ENCODE measurements around the gene FAAP100. TPM values are rescaled to one million over a fixed set of nuclear protein-coding genes. Genes with fewer than 3 reads are reported as not detected.

The FAAP100 gene
- total RNA-seq, 4 donors from 2014 or later: 3.5 to 31.2 (median 17.3) TPM

GRCh38 chr17:81553018-81553615 is 964 bp upstream of the FAAP100 start:
- DNase-seq: peak; percentile 61 to 70
- H3K4me3 ChIP-seq: peak overlapping the region; percentile 62 to 81
- H3K27ac ChIP-seq: peak overlapping the region; percentile 62 to 78
- intact Hi-C loops (cut with DNase I; ENCODE audit: low total_unique reads): no loop called here
- TF ChIP-seq POLR2A (IDR thresholded peaks at IDR 0.05): no peak
- TF ChIP-seq, protein P1, sequence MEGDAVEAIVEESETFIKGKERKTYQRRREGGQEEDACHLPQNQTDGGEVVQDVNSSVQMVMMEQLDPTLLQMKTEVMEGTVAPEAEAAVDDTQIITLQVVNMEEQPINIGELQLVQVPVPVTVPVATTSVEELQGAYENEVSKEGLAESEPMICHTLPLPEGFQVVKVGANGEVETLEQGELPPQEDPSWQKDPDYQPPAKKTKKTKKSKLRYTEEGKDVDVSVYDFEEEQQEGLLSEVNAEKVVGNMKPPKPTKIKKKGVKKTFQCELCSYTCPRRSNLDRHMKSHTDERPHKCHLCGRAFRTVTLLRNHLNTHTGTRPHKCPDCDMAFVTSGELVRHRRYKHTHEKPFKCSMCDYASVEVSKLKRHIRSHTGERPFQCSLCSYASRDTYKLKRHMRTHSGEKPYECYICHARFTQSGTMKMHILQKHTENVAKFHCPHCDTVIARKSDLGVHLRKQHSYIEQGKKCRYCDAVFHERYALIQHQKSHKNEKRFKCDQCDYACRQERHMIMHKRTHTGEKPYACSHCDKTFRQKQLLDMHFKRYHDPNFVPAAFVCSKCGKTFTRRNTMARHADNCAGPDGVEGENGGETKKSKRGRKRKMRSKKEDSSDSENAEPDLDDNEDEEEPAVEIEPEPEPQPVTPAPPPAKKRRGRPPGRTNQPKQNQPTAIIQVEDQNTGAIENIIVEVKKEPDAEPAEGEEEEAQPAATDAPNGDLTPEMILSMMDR (IDR thresholded peaks at IDR 0.05): no peak
- no peaks in the 10 kb centered on the region for H3K36me3 ChIP-seq
- no peaks in the 10 kb centered on the region for H3K9me3 ChIP-seq
- H3K27me3 ChIP-seq: no peaks in the 10 kb centered on the region
- H3K4me1 ChIP-seq: peaks cover 0 to 17% of the 10 kb centered on the region in 2 donors

DNA sequence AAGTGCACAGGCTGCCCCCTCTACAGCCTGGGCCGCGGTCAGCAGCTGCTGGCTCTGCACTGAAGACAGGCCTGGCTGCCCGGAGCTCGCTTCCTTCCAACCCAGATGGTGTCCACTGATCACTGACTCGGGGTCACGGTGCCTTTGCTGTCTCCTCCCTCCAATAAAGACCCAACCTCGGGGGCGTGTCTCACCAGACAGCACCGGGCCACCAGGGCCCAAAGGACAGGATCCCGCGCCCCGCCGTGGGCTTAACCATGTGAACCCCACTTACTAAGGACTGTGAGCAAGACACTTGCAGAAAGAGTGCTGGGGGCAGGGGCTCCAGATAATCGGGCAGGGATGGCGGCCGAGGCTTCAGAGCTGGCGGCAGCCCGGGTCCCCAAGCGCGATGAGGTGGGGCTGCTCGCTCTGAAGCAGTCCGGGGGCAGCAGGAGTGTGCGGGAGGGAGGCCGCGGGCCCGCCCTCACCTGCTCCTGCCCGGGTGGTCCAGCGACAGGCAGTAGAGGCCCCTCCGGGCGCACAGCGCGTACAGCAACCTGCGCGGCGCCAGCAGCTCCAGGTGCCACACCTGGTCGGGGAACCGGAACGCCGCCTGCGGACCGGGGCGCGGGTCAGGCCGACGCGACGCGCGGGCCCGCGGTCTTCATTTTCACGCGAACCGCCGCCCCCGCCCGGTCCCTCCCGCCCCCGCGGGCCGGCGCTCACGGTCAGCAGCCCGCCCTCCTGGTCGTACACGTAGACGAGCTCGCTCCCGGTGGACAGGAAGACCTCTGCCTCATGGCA is 502 bp downstream of the FAAP100 start:
- DNase-seq: no peak
- intact Hi-C loops (cut with DNase I; ENCODE audit: low total_unique reads): no loop called here
- Histone ChIP-seq H3K4me3 (peak overlapping the region; percentile 62 to 81), H3K9me3 (no peaks in the 10 kb centered on the region), H3K36me3 (no peaks in the 10 kb centered on the region), H3K27ac (peak overlapping the region; percentile 62 to 78), H3K27me3 (no peaks in the 10 kb centered on the region), H3K4me1 (peaks cover 0 to 17% of the 10 kb centered on the region in 2 donors)
- TF ChIP-seq, protein P1 (IDR thresholded peaks at IDR 0.05): no peak
- no peak for TF ChIP-seq POLR2A (IDR thresholded peaks at IDR 0.05)

GRCh38 chr17:81550830-81551457 is 1.2 kb downstream of the FAAP100 start:
- H3K27ac ChIP-seq: no peak overlapping the region
- DNase-seq: no peak
- intact Hi-C loops (cut with DNase I; ENCODE audit: low total_unique reads): no loop called here

GRCh38 chr17:81550285-81550684 is 1.9 kb downstream of the FAAP100 start:
- no peak for DNase-seq

More at GRCh38 chr17:81550830-81551457, 1.2 kb downstream of the FAAP100 start:
- peaks cover 0 to 17% of the 10 kb centered on the region in 2 donors for H3K4me1 ChIP-seq
- H3K27me3 ChIP-seq: no peaks in the 10 kb centered on the region
- no peaks in the 10 kb centered on the region for H3K9me3 ChIP-seq
- no peaks in the 10 kb centered on the region for H3K36me3 ChIP-seq
- TF ChIP-seq, protein P1 (IDR thresholded peaks at IDR 0.05): no peak
- TF ChIP-seq POLR2A (IDR thresholded peaks at IDR 0.05): no peak
- H3K4me3 ChIP-seq: peak overlapping the region in 1 of 2 donors; percentile 62

More at GRCh38 chr17:81550285-81550684, 1.9 kb downstream of the FAAP100 start:
- intact Hi-C loops (cut with DNase I; ENCODE audit: low total_unique reads): no loop called here
- H3K9me3 ChIP-seq: no peaks in the 10 kb centered on the region
- peaks cover 0 to 17% of the 10 kb centered on the region in 2 donors for H3K4me1 ChIP-seq
- no peak overlapping the region for H3K27ac ChIP-seq
- TF ChIP-seq POLR2A (IDR thresholded peaks at IDR 0.05): no peak
- TF ChIP-seq, protein P1 (IDR thresholded peaks at IDR 0.05): no peak
- no peaks in the 10 kb centered on the region for H3K36me3 ChIP-seq
- no peaks in the 10 kb centered on the region for H3K27me3 ChIP-seq
- no peak overlapping the region for H3K4me3 ChIP-seq

Data from uterus (tissue), 4 donors.